AG09309 (cell line): Measurements from ENCODE around the gene TYMS.

Source experiments
- DNase-seq: peaks from one replicate; pipeline ENCODE4 v3.0.0-alpha.2; 2010; ENCODE audit warnings: low read depth
- H3K4me3 ChIP-seq: 2 replicates; pipeline ENCODE4 v1.5.1; 2011; ENCODE audit warnings: mild to moderate bottlenecking, low read depth, low read length, moderate library complexity; ENCODE audit not compliant: control insufficient read depth
- TF ChIP-seq, protein P1 (sequence below): IDR thresholded peaks from 2 replicates; pipeline ENCODE4 v1.5.1; 2011; ENCODE audit warnings: mild to moderate bottlenecking, low read depth, low read length, inconsistent platforms; ENCODE audit not compliant: insufficient read depth, control insufficient read depth; ENCODE audit errors: missing control alignments

Gene TYMS

DNA sequence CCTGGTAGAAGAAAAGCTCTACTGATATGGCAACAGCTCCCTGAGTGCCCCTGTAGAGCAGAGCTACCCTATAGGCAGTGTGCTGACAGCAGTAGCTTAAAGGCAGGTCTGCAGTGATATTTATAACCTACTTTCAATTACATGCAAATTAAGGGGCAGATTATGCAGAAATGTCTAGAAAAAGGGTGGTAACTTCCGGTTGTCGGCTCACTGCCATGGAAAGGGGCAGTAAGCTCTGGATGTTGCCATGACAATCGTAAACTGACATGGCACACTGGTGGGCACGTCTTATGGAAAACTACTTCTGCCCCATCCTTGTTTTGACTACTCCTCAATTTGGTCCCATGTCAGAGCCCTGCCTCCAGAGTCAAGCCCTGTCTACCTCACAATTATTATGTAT is 2.9 kb upstream of the TYMS start:
- H3K4me3 ChIP-seq: no peak overlapping the region
- no peak for DNase-seq
- TF ChIP-seq, protein P1, sequence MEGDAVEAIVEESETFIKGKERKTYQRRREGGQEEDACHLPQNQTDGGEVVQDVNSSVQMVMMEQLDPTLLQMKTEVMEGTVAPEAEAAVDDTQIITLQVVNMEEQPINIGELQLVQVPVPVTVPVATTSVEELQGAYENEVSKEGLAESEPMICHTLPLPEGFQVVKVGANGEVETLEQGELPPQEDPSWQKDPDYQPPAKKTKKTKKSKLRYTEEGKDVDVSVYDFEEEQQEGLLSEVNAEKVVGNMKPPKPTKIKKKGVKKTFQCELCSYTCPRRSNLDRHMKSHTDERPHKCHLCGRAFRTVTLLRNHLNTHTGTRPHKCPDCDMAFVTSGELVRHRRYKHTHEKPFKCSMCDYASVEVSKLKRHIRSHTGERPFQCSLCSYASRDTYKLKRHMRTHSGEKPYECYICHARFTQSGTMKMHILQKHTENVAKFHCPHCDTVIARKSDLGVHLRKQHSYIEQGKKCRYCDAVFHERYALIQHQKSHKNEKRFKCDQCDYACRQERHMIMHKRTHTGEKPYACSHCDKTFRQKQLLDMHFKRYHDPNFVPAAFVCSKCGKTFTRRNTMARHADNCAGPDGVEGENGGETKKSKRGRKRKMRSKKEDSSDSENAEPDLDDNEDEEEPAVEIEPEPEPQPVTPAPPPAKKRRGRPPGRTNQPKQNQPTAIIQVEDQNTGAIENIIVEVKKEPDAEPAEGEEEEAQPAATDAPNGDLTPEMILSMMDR: no peak

DNA sequence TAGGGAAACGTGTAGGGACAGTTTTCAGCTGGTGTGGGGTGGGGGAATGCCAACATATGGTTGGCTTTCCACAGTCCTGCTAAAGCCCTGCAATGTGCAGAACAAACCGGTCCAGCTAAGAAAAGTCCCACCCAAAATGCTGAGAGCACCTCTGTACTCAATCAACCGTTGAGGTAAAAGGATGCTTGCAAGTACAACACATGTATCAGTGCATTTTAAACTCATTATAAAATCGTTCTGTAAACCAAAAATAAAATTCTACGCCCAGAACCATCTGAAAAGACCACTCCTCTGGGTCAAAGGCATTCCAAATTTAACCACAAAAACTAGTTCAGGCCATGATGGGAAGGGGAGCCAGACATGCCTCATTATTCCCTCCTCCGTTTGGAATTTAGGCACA is 2.0 kb upstream of the TYMS start:
- H3K4me3 ChIP-seq: no peak overlapping the region
- TF ChIP-seq, protein P1: no peak
- DNase-seq: no peak

DNA sequence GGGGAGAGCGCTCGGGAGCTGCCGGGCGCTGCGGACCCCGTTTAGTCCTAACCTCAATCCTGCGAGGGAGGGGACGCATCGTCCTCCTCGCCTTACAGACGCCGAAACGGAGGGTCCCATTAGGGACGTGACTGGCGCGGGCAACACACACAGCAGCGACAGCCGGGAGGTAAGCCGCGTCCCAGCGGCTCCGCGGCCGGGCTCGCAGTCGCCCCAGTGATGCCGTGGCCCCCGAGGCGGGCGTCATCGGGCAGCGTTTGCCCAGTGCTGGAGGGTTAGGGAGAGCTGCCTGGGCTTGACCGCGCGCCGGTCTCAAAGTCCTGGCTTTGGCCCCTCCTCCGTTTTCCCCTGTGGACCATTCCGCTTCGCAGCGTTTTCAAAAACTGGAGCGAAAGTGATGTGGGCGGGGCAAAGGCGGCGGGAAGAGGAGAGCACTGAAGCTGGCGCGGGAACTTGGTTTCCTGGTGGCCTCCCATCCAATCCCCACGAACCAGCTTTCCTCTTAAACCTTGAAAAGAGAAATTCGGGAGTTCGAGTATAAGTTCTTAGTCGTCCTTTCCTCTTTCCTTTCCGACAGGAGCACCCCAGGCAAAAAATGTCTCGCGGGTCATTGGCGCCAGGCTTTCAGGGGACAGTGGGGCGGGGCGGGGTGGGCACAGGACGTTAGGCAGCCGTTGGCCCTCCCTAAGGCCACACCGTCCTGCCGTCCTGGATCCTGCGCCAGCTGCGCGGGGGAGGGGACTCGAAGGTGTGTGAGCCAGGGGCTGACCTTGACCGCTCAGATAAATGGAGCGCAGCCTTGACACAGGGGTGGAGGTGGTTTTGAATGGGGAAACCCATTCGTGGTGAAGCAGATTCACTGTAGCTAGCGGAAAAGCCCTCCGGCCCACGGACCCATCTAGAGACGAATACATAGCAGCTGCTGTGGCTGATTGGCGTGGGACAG is 821 bp downstream of the TYMS start:
- DNase-seq: peak; percentile 31
- TF ChIP-seq, protein P1: no peak
- H3K4me3 ChIP-seq: peak overlapping the region; percentile 80

- no peak for DNase-seq
- TF ChIP-seq, protein P1: no peak
- H3K4me3 ChIP-seq: peak overlapping the region; percentile 80
These were observed 1.6 kb downstream of the TYMS start for GRCh38 chr18:658947-659533.

- no peak overlapping the region for H3K4me3 ChIP-seq
- DNase-seq: no peak
- TF ChIP-seq, protein P1: no peak
These were observed 2.1 kb downstream of the TYMS start for GRCh38 chr18:659597-659996.

DNA sequence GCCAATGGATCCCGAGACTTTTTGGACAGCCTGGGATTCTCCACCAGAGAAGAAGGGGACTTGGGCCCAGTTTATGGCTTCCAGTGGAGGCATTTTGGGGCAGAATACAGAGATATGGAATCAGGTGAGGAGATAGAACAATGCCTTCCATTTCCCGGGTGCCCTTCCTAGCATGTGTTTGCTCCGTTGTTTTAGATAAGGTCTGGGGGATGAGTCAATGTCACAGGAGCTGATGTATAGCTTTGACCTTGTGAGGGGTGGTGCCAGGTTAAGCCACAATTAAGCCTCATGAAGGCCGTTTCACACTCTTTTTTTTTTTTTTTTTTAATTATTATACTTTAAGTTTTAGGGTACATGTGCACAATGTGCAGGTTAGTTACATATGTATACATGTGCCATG is 4.7 kb downstream of the TYMS start:
- H3K4me3 ChIP-seq: no peak overlapping the region
- no peak for DNase-seq
- TF ChIP-seq, protein P1: no peak
